GM15510 (cell line): Measurements from ENCODE around the gene ASTN2.

Experiments
- POLR2A ChIP-seq: IDR thresholded peaks from 3 replicates; pipeline ENCODE4 v1.6.1; 2011; ENCODE audit warnings: borderline replicate concordance; ENCODE audit not compliant: insufficient read length; ENCODE audit errors: extremely low read depth

Gene ASTN2

GRCh38 chr9:116984111-116984510 lies 430.7 kb downstream of the ASTN2 start:
- TF ChIP-seq POLR2A, result no peak

- TF ChIP-seq POLR2A, result no peak
Measured at GRCh38 chr9:116980582-116981120, 434.2 kb downstream of the ASTN2 start.

GRCh38 chr9:116979456-116979855 lies 435.4 kb downstream of the ASTN2 start:
- TF ChIP-seq POLR2A, result no peak

- no peak for TF ChIP-seq POLR2A
Measured at GRCh38 chr9:116978155-116978554, 436.7 kb downstream of the ASTN2 start.

GRCh38 chr9:116975126-116975525 lies 439.7 kb downstream of the ASTN2 start:
- TF ChIP-seq POLR2A, result no peak

- TF ChIP-seq POLR2A, result no peak
Measured at GRCh38 chr9:116966199-116966598, 448.7 kb downstream of the ASTN2 start.

GRCh38 chr9:116964258-116964657 lies 450.6 kb downstream of the ASTN2 start:
- TF ChIP-seq POLR2A, result no peak

- no peak for TF ChIP-seq POLR2A
Measured at GRCh38 chr9:116959809-116960208, 455.0 kb downstream of the ASTN2 start.

- TF ChIP-seq POLR2A, result no peak
Measured at GRCh38 chr9:116958881-116959280, 456.0 kb downstream of the ASTN2 start.

- no peak for TF ChIP-seq POLR2A
Measured at GRCh38 chr9:116954731-116955130, 460.1 kb downstream of the ASTN2 start.

GRCh38 chr9:116953271-116953670 lies 461.6 kb downstream of the ASTN2 start:
- no peak for TF ChIP-seq POLR2A

GRCh38 chr9:116952436-116952810 lies 462.4 kb downstream of the ASTN2 start:
- TF ChIP-seq POLR2A, result no peak

- no peak for TF ChIP-seq POLR2A
Measured at GRCh38 chr9:116951588-116952435, 463.0 kb downstream of the ASTN2 start.

- TF ChIP-seq POLR2A, result no peak
Measured at GRCh38 chr9:116945817-116946216, 469.0 kb downstream of the ASTN2 start.

- TF ChIP-seq POLR2A, result no peak
Measured at GRCh38 chr9:116944714-116945534, 469.9 kb downstream of the ASTN2 start.
